ENCODE measurements around the gene MEGF10.

- TF ChIP-seq CTCF (IDR thresholded peaks at IDR 0.05) = no peak
- TF ChIP-seq POLR2AphosphoS5 (IDR thresholded peaks at IDR 0.05) = no peak
Measured at GRCh38 chr5:127344931-127345330, 54.3 kb downstream of the MEGF10 start.
